Left ventricle myocardium inferior (tissue), 1 donor: ENCODE data around the gene SLC2A14. TPM values are rescaled to one million over a fixed set of nuclear protein-coding genes. Genes with fewer than 3 reads are reported as not detected.
"Not testable (repeated sequence)": the region's sequence is repeated elsewhere in the genome, so short reads cannot be mapped to it uniquely, and the experiment has no call there.

Experiments used
- DNase-seq: peaks from one replicate; pipeline ENCODE4 v3.0.0-alpha.2; 2020
- H3K27ac ChIP-seq: fragments of 200-600 bp; replicated peaks from 2 replicates; pipeline ENCODE4 v1.8.0; 2021
- H3K27me3 ChIP-seq: fragments of 200-600 bp; 2 replicates; pipeline ENCODE4 v1.8.0; 2021; ENCODE audit warnings: low read depth
- H3K36me3 ChIP-seq: fragments of 200-600 bp; 2 replicates; pipeline ENCODE4 v1.8.0; 2021
- H3K4me1 ChIP-seq: fragments of 200-600 bp; 2 replicates; pipeline ENCODE4 v1.8.0; 2021
- H3K4me3 ChIP-seq: fragments of 200-600 bp; 2 replicates; pipeline ENCODE4 v1.8.0; 2021; ENCODE audit warnings: mild to moderate bottlenecking, moderate library complexity
- H3K9me3 ChIP-seq: fragments of 200-600 bp; replicated peaks from 2 replicates; pipeline ENCODE4 v1.8.0; 2021
- CTCF ChIP-seq: fragments of 200-600 bp; IDR thresholded peaks from 2 replicates; pipeline ENCODE4 v1.8.0; 2021; ENCODE audit warnings: antibody characterized with exemption, mild to moderate bottlenecking, borderline replicate concordance
- intact Hi-C: fragments of 100-400 bp; cut with micrococcal nuclease; formaldehyde crosslinking; loops from one replicate; pipeline ENCODE4 v1.11.0; 2022
- total RNA-seq: library from RNA; stranded (reverse); fragmentation: NEBNext Ultra II Directional; extraction: Animal tissue kit (Norgen Biotek cat#: 25700); gene quantifications from one replicate; pipeline ENCODE4 v1.2.1, GENCODE V29; 2021
- donor health status: DM: no; HTN: yes; CAD: no; lungs with severe emphysema.

Gene SLC2A14
- total RNA-seq, 1 donor from 2014 or later, result not detected

- TF ChIP-seq CTCF, result no peak
- intact Hi-C loops, result no loop called here
- H3K27me3 ChIP-seq, result peaks cover 45% of the 10 kb centered on the region
Measured at GRCh38 chr12:7870335-7870734, 2.4 kb downstream of the SLC2A14 start.

GRCh38 chr12:7869137-7869536 lies 3.6 kb downstream of the SLC2A14 start:
- no peaks in the 10 kb centered on the region for H3K9me3 ChIP-seq

More at GRCh38 chr12:7870335-7870734, 2.4 kb downstream of the SLC2A14 start:
- Histone ChIP-seq H3K36me3 (no peaks in the 10 kb centered on the region), H3K27ac (no peak overlapping the region), H3K9me3 (no peaks in the 10 kb centered on the region), H3K4me3 (no peak overlapping the region), H3K4me1 (no peaks in the 10 kb centered on the region)
- no peak for DNase-seq

GRCh38 chr12:7868391-7868790 lies 4.3 kb downstream of the SLC2A14 start:
- no peak for DNase-seq
- intact Hi-C loops, result no loop called here
- H3K4me3 ChIP-seq, result no peak overlapping the region
- no peaks in the 10 kb centered on the region for H3K9me3 ChIP-seq
- no peak for TF ChIP-seq CTCF
- peaks cover 33% of the 10 kb centered on the region for H3K27me3 ChIP-seq
- no peaks in the 10 kb centered on the region for H3K4me1 ChIP-seq
- no peaks in the 10 kb centered on the region for H3K36me3 ChIP-seq
- no peak overlapping the region for H3K27ac ChIP-seq

More at GRCh38 chr12:7869137-7869536, 3.6 kb downstream of the SLC2A14 start:
- H3K36me3 ChIP-seq, result no peaks in the 10 kb centered on the region
- no peak overlapping the region for H3K27ac ChIP-seq
- intact Hi-C loops, result no loop called here
- H3K27me3 ChIP-seq, result peaks cover 40% of the 10 kb centered on the region
- DNase-seq, result no peak
- no peak for TF ChIP-seq CTCF
- H3K4me3 ChIP-seq, result no peak overlapping the region
- H3K4me1 ChIP-seq, result no peaks in the 10 kb centered on the region

- no peak for TF ChIP-seq CTCF
- intact Hi-C loops, result no loop called here
Measured at GRCh38 chr12:7864601-7865150, 8.0 kb downstream of the SLC2A14 start.

GRCh38 chr12:7862814-7863348 lies 9.8 kb downstream of the SLC2A14 start:
- DNase-seq, H3K4me1 ChIP-seq, H3K27ac ChIP-seq, intact Hi-C loops, H3K36me3 ChIP-seq, H3K4me3 ChIP-seq, H3K9me3 ChIP-seq: not testable (repeated sequence)
- peaks cover 36% of the 10 kb centered on the region for H3K27me3 ChIP-seq

More at GRCh38 chr12:7864601-7865150, 8.0 kb downstream of the SLC2A14 start:
- no peak overlapping the region for H3K4me3 ChIP-seq
- DNase-seq, result no peak
- no peaks in the 10 kb centered on the region for H3K9me3 ChIP-seq
- no peak overlapping the region for H3K27ac ChIP-seq
- no peaks in the 10 kb centered on the region for H3K36me3 ChIP-seq
- no peaks in the 10 kb centered on the region for H3K4me1 ChIP-seq
- H3K27me3 ChIP-seq, result peaks cover 19% of the 10 kb centered on the region

- H3K27ac ChIP-seq, H3K4me3 ChIP-seq, H3K4me1 ChIP-seq, intact Hi-C loops, DNase-seq, H3K9me3 ChIP-seq, H3K36me3 ChIP-seq: not testable (repeated sequence)
- H3K27me3 ChIP-seq, result peaks cover 41% of the 10 kb centered on the region
Measured at GRCh38 chr12:7862301-7862700, 10.4 kb downstream of the SLC2A14 start.
